GM21528 (cell line): ENCODE results near the gene RELCH.

Source experiments
- ATAC-seq: cut with Tn5 transposase; IDR thresholded peaks from one replicate; pipeline ENCODE4 v1.9.1; 2021; ENCODE audit warnings: mild to moderate bottlenecking, moderate library complexity; ENCODE audit not compliant: unreplicated experiment, low FRiP score

Gene RELCH

DNA sequence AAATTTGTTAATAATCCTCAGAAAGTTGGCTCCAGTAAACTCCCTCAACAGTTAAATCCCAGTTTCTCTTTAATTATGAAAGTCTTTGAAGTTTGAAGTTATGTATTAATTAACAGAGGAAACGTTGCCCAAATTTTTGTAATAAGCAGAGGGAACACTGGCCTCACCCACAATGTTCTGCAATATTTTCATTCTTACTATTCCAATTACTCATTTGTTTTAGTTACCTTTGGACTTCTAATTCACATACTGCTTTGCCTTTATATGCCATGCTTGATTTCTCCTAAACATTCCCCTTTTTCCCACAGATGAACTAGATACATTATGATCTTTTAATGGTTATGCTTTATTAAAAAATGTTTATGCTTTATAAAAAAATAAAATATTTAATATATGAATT is 61.3 kb downstream of the RELCH start:
- ATAC-seq = no peak

DNA sequence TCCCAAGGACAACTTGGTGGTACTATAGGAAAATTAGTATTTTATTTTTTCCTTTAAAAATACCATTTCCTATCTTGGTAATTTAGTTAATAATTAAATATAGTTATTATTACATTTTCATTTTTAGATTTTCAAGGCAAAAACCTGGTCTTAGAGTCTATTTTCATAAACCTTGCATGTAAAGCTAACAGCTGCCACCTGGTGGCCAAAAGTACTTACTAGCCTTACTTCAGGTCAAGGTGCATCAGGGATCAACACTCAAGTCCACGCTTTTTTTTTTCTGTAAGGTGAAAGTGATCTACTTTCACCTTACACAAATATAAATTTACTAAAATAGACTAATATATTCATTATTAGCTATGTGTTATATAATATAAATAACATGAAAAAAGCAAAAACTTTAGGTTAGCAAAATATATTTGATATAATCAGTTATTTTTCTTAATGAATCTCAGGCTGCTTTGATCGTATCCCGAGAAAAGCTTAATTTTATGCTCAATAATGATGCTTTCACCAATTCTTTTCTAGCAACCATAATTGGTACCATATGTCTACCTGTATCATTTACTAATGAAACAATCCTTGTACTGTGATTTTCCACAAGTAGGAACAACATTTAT is 62.5 kb downstream of the RELCH start:
- ATAC-seq = no peak

DNA sequence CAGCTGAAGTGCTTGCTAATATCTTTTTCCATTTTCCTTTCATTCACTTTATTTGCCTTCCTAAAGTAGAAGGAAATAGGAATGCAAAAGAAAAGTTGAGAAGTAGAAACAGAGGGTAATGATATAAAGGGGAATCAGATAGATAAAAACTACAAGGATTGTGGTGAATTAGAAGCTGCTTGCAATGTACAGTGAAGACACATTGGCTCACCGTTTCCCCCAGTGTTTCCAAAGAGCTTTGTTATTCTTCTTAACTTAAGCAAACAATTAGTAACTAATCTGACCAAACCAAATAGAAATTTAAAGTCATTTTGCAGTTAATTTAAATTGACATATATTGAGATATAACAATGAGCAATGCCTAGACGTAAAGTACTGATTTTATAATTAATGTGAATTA is 63.4 kb downstream of the RELCH start:
- ATAC-seq = no peak

DNA sequence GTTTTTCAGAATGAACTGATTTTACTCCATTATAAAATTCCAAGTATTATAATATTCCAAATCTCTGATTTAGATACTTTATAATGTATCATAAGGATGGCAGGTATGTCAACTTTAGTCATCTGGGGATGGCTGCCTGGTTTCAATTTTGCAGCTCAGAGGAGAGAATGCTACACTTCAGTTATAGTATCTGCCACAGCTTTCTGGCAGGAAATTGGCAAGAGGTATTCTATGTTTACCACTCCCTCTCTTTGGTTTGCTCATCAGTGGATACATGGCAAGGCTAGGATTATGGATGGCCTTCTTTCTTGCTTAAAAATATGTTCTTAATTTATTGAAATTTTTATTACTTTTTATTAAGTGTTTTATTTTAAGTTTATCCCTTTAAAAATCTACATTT is 71.0 kb downstream of the RELCH start:
- ATAC-seq = no peak

DNA sequence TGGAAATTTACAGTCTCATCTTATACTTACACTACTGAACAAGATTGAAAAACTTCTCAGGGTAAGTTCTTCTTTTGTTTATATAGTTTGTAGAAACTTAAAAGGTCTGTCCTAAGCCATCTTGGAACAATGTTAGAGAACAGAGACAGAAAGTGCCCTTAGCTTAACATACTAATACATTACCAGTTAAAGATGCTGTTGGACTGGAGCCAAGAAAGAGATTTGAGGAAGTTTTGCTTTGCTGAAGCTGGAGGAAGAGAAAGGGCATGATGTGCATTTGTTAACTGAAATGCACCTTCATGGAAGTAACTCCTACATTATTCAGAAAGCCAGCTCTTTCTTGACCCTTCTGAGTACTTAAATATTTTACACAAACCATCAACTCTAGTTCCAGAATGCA is 71.6 kb downstream of the RELCH start:
- ATAC-seq = no peak

DNA sequence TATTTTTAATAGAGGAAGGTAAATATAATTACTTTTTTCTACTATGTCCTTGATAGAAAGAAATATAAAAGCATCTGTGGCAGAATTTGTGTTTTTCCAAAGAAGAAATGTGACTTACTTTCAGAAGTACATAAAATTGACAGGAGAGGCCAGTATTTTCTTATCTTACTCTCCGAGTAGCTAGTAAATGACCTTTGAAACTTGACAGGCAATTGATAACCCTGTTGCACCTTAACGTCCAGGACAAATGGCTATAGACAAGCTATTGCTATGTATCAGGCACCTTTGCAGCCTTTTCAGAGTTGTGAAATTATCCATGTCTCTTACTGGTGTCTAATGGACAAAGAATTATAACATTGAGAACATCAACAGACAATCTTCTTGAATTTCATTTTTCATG is 75.0 kb downstream of the RELCH start:
- no peak for ATAC-seq

DNA sequence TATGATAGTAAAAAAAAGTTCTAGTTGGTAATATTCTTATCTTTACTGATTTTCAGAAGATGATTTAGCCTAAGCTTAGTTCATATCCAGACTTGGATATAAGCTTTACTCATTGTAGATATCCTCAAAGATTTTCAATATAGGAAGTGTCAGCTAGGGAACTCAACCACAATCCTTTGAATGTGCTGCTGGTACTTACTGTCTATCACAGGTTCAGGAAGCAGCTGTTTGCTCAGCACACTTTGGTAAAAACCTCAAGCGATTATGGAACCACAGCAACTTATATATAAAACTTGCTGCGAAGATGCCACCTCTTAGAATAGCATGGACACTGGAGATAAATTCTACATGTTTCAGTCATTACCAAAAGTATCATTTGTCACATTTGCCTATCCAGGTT is 77.9 kb downstream of the RELCH start:
- no peak for ATAC-seq

DNA sequence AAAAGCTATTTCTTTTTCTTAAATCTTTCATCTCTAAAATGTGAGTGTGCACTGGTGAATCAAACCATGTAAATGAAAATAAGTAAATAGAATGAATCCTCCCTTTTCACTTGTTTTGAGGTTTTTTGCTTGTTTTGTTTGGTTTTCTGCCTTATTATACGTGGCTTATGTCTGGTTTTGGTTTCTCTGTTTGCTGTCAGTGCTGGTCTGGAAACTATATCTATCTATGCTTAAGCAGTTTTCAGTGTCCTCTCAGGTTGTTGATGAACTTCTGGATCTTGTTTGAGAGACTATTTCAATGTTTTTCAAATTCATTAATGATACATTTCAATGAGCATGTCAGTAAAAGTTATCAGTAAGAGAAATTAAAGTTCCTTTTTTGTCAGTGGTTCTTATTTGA is 90.0 kb downstream of the RELCH start:
- no peak for ATAC-seq

DNA sequence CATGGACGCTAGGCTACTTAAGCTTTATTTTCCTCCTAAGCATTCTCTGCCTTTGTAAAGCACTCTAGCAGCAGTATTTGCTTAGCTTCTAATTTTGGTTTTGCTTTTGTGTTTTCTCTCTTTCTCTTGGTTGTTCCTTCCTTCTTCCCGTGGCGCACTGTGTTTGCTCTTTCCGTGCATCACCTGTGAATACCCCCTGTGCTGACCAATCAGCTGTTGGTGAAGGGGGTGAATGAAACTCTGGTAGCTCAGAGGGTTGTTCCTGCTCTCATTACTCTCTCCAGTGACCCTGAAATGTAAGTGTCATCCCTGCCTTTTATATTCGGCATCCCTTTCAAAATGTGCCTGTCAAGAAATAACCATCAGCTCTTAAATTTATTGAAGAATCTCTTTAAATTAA is 92.5 kb downstream of the RELCH start:
- ATAC-seq = no peak

DNA sequence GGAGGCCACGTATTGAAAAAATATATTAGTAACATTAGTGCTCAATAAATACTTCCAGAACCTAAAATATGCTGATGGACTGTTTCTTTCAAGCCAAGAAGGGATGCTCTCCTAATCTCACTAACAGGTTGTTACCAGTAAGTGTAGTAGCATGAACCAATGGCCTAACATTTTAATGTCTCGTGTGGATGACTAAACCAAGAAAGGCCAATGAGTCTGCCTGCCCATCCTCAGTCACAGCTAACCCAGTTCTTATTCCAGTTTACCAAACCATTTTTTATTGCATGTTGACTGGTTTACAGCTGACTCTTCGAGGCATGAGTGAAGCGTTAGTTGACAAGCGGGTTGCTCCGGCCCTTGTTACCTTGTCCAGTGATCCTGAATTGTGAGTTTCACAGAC is 93.0 kb downstream of the RELCH start:
- no peak for ATAC-seq

DNA sequence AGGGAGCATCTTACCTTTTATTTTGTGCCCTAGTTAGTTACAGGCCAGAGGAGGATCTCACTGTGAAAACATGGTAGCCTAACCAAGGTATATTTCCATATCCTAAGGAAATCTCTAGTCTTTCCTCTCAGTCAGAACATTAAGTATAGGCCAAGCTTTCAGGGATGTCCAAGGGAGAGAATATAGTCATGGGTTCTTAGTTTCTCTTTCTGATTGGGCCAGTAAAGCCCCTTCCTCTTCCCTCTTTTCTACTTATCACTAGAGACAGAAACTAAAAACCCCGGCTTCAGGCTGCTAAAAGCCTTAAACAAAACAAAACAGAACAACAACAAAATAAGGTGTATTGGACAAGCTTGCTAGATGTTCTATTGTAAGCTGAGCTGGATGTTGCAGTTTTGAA is 93.7 kb downstream of the RELCH start:
- no peak for ATAC-seq

DNA sequence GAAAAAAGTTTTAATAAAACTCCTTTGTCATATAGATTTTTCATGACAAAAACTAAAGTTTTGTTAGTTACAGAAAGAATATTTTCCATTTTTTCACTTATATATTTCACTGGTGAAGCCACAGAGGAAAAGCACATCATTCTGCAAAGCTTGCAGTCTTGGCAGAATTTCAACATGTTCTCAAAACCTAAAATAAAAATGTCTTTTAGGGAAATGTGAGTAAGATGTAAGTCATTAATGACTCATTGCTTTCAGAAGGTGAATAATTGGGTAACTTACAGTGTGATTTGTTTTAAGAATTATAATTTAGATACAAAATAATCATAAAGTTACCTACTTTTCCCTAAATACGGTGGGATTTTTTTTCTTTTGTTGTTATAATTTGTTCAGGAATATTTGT is 94.6 kb downstream of the RELCH start:
- no peak for ATAC-seq

DNA sequence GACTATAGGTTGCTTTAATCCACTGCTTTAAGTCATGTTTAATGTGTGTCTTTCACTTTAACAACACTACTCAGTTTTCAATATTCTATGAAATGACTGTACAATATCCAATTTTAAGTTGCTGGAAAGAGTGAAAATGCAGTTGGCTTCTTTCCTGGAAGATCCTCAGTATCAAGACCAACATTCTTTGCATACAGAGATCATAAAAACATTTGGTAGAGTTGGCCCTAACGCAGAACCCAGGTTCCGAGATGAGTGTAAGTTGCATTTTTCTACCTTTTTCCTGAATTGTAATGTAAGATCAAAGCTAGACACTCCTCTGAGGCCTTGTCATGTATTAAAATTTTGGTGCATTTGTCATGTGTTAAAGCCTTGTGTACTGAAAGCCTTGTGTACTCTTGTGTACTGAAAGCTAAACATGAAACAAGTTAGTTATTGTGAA is 95.2 kb downstream of the RELCH start:
- no peak for ATAC-seq

DNA sequence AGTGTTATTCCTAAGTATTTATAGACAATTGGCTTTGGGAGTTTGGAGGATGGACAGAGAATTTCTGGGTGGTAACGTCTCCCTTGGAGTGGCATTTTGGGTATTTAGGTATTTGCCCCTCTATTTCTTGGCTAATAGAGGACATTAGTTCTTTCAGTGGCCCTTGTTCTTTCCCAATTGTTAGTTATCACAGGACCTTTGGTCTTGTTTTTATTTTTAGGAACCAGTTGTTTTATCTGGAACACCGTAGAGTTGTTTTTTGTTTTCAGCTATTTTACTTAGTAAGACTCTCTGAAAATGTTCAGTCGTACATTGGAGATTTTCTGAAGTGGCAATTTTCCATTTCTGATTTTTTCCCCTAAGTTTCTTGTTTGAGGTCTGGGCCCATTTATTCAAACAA is 97.6 kb downstream of the RELCH start:
- ATAC-seq = no peak

DNA sequence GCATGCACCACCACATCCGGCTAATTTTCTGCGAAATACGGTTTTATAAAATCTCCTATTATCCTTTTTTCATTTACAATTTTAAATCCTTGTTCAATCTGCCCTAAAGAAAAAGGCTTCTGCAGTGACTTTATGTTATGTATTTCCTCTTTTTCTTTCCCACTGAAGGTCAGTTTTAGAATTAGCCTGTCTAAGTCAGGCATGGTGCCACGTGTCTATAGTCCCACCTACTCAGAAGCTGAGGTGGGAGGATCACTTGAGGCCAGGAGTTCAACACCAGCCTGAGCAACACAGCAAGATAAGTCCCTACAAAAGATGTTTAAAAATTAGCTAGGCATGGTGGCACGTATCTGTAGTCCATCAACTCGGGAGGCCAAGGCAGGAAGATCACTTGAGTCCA is 98.2 kb downstream of the RELCH start:
- no peak for ATAC-seq

DNA sequence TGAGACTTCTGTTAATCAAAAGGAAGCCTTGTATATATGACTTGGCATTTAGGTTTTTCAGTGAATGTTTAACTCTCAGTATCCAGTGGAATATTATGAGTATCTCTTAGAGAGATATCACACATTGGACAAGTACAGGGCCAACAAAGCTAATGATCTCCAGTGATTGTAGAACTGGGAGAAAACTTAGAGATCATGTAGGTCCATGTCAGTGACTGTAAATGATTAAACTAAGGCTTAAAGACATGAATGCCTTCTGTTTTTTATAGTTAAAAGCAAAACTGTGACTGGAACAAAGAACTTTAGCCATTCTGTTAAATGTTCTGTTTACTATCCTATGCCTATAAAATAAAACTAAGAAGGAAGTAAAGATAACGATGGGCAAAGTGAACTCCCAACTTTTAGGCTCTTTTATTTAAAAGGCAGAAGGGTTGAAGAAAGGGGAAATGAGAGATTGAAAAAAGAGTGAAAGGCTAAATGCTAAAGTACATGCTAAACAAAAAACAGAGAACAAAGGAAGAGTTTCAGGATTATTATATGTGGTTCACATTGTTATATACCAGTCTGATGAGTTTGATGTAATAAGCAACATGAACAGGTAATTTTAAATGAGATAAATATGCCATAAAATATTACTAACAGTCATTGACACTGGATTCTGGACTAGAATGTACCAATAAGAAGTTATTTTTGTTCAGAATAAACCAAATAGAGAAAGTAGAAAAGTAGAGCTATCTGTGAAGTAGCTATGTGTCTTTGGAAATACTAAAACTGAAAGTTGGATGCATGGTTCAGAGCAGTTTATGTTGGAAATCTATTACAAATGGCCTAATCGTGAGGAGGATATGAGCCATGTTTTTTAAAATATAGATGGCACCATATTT is 101.0 kb downstream of the RELCH start:
- no peak for ATAC-seq

DNA sequence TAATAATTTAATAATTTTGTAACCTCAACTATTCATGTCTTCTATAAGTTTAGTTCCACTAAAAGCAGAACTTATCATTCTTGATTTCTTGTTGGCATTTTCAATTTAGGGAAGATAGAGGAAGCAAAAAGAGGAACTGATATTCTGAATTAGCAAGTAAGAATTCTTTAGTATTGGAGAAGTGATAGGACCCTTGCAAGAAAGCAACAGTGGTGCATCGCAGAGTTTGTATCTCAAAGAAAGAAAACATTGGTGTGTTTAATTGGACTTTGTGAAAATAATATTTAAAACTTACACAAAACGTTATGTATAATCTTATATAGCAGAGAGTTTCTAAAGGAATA is 101.6 kb downstream of the RELCH start:
- ATAC-seq = no peak

DNA sequence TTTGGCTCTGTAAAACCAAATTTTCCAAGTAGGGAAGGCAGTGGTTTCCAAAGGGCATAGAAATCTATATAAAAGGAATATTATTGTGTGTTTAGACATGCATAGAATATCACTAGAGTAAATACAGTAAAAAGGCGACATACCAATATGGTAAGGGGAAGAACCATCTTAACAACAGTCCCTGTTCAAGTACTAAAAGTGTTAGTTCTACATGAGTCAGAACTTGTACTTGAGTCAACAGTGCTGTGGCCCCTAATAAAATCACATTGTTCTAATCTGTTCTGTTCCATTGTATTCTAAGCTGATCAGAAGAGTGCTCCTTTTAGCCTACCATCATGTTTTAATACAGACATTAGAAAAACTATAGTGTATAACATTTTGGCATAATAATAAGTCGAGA is 102.0 kb downstream of the RELCH start:
- no peak for ATAC-seq

DNA sequence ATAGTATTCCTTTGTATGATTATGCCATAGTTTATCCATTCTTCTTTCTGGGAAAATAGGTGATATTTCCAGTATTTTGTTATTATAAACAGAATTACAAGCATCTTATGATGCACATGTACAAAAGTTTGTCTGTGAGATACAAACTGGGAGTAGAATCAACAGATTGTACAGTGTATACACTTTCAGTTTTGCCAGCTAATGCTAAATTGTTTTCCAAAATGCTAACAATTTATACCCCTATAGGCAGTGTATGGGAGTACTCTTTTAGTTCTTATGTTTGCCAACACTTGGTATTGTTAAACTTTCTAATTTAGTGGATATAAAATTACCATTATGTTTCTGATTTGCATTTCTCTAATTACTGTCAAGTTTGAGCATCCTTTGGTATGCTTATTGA is 107.0 kb downstream of the RELCH start:
- ATAC-seq = no peak

DNA sequence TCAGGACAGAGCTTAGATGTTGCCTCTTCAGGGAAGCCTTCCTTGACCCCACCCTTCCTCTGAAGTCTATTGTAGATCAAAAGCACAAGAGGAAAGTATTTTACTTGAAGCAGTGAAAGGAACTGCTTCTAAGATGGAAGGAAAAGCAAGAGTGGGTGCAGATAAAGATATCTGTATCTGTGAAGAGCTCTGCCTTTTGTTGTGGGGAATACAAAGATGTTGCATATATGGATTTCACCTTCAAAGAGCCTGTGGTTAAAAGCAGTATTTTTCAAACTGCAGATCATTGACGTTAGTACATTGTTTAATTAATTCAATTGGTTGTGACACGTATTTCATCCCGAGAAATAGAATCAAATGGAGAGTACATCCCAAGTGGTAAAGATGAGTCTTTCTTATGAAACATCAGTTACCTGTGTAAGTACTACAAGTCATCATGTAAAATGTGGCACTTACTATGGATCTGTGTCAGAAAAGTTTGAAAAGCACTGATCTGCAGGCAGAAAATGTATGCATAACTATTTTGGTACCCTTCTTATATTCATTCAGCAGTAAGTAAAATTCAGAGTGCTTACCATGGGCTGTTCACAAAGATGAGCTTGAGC is 113.4 kb downstream of the RELCH start:
- no peak for ATAC-seq

DNA sequence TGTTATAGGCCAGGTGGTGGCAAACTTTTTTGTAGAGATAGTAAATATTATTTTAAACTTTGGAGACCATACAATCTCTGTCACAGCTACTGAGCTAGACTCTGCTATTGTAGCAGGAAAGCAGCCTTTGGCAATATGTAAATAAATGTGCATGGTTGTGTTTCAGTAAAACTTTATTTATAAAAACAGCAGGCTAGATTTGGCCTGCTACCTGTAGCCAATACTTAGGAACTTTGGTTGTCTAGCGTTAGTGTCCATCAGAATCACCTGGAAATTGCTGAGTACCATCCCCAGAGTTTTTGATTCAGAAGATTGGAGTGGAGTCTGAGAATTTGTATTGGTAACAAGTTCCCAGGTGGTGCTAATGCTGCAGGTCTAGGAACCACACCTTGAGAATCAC is 114.3 kb downstream of the RELCH start:
- ATAC-seq = no peak

DNA sequence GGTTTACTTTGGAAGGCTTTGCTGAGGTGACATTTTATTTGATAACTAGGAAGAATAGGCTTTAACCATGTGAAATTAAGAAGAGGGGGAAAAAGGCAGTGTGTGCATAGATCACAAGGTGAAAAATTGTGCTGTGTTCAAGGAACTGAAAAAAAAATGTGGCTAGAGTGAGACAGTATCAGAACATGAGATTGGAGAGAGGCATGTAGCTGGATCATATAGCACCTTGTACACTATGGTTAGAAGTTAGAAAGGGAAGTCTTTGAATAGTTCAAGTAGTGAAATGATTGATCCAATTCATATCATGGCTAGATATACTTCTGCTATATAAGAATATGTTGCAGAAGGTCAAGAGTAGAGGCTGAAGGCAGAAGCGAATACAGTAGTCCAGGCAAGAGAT is 125.8 kb downstream of the RELCH start:
- no peak for ATAC-seq
